Esophagus squamous epithelium (tissue), 4 donors: ENCODE results near the gene GFI1B.

ENCODE experiments used
- POLR2A ChIP-seq, 4 donors: fragments of 450-650 bp; IDR thresholded peaks; one replicate each; pipeline ENCODE4 v1.6.1; 2017; ENCODE audit warnings: antibody characterized with exemption in 4 of 4, mild to moderate bottlenecking in 4 of 4, moderate library complexity in 3 of 4
- TF ChIP-seq, protein P1 (sequence below), 6 experiments: fragments of 450-650 bp in 4 of 6; fragments of 200-600 bp in 2 of 6; sonication (generic) in 2 of 6; IDR thresholded peaks; one replicate each; pipeline ENCODE4 v1.5.1; 2016 to 2019; ENCODE audit warnings: antibody characterized with exemption in 6 of 6, mild to moderate bottlenecking in 4 of 6, moderate library complexity in 4 of 6

DNA sequence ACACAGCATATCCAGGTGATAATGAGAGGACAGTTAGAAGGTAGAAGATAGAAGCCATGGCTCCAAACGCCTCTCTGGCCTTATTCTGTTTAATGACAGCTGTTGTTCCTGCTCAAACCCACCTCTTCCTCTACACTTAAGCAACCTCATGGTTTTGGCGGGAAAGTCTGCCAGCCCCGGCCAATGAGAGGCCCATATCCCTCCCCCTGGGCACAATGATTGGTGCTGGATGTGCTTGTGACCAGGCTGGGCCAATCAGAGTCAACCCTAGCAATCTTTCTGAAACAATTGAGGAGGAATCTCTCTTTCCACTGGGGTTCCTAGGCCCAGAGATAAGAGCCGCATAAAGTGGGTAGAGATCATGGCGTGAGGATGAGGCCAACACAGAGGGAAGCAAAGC lies 4.8 kb upstream of the GFI1B start:
- no peak for TF ChIP-seq POLR2A (IDR thresholded peaks at IDR 0.05)
- TF ChIP-seq, protein P1, sequence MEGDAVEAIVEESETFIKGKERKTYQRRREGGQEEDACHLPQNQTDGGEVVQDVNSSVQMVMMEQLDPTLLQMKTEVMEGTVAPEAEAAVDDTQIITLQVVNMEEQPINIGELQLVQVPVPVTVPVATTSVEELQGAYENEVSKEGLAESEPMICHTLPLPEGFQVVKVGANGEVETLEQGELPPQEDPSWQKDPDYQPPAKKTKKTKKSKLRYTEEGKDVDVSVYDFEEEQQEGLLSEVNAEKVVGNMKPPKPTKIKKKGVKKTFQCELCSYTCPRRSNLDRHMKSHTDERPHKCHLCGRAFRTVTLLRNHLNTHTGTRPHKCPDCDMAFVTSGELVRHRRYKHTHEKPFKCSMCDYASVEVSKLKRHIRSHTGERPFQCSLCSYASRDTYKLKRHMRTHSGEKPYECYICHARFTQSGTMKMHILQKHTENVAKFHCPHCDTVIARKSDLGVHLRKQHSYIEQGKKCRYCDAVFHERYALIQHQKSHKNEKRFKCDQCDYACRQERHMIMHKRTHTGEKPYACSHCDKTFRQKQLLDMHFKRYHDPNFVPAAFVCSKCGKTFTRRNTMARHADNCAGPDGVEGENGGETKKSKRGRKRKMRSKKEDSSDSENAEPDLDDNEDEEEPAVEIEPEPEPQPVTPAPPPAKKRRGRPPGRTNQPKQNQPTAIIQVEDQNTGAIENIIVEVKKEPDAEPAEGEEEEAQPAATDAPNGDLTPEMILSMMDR (IDR thresholded peaks at IDR 0.05): no peak
